Endothelial cell (in vitro differentiated cells): ENCODE measurements around the gene HIGD2A. TPM values are rescaled to one million over a fixed set of nuclear protein-coding genes. Genes with fewer than 3 reads are reported as not detected.
A peak's percentile ranks its signal among the peaks of the same experiment; 100 is the strongest.

Source experiments
- DNase-seq: peaks from one replicate; pipeline ENCODE4 v3.0.0; 2021; ENCODE audit warnings: low spot score
- H3K27ac Mint-ChIP-seq: one replicate; pipeline ENCODE4 v1.8.0; 2021; ENCODE audit warnings: mixed read lengths, inconsistent platforms; ENCODE audit not compliant: unreplicated experiment
- H3K27me3 Mint-ChIP-seq: one replicate; pipeline ENCODE4 v1.8.0; 2021; ENCODE audit warnings: mild to moderate bottlenecking, moderate library complexity, mixed read lengths, inconsistent platforms; ENCODE audit not compliant: unreplicated experiment
- H3K36me3 Mint-ChIP-seq: one replicate; pipeline ENCODE4 v1.8.0; 2021; ENCODE audit warnings: mild to moderate bottlenecking, low read depth, mixed read lengths, inconsistent platforms; ENCODE audit not compliant: unreplicated experiment
- H3K4me1 Mint-ChIP-seq: one replicate; pipeline ENCODE4 v1.8.0; 2021; ENCODE audit warnings: mild to moderate bottlenecking, mixed read lengths, inconsistent platforms; ENCODE audit not compliant: unreplicated experiment
- H3K4me3 Mint-ChIP-seq: one replicate; pipeline ENCODE4 v1.8.0; 2021; ENCODE audit warnings: mild to moderate bottlenecking, mixed read lengths, inconsistent platforms; ENCODE audit not compliant: unreplicated experiment
- H3K9me3 Mint-ChIP-seq: one replicate; pipeline ENCODE4 v1.8.0; 2021; ENCODE audit warnings: mixed read lengths, inconsistent platforms; ENCODE audit not compliant: unreplicated experiment
- CTCF ChIP-seq: fragments of 200-600 bp; sonication (generic); IDR thresholded peaks from one replicate; pipeline ENCODE4 v1.5.0; 2021; ENCODE audit warnings: antibody characterized with exemption; ENCODE audit not compliant: unreplicated experiment
- total RNA-seq: library from RNA; stranded (reverse); fragmentation: NEBNext Ultra II Directional; extraction: Animal tissue kit (Norgen Biotek cat#: 25700); gene quantifications from one replicate; pipeline ENCODE4 v1.2.1, GENCODE V29; 2021; ENCODE audit not compliant: unreplicated experiment

The HIGD2A gene
- total RNA-seq, 1 donor from 2014 or later = 88.3 TPM

- H3K4me3 Mint-ChIP-seq = no peak overlapping the region
- no peak overlapping the region for H3K27ac Mint-ChIP-seq
These were observed 22.1 kb downstream of the HIGD2A start for GRCh38 chr5:176410486-176411180.

GRCh38 chr5:176412517-176413254 is 24.1 kb downstream of the HIGD2A start:
- DNase-seq = no peak

More at GRCh38 chr5:176410486-176411180, 22.1 kb downstream of the HIGD2A start:
- TF ChIP-seq CTCF = no peak
- Mint-ChIP-seq H3K36me3 (peaks cover 21% of the 10 kb centered on the region), H3K4me1 (no peaks in the 10 kb centered on the region), H3K9me3 (no peaks in the 10 kb centered on the region), H3K27me3 (peaks cover 4% of the 10 kb centered on the region)
- DNase-seq = no peak

GRCh38 chr5:176413255-176413565 is 24.7 kb downstream of the HIGD2A start:
- no peak overlapping the region for H3K4me3 Mint-ChIP-seq
- no peak overlapping the region for H3K27ac Mint-ChIP-seq
- peaks cover 11% of the 10 kb centered on the region for H3K27me3 Mint-ChIP-seq
- H3K36me3 Mint-ChIP-seq = peaks cover 13% of the 10 kb centered on the region
- no peak for TF ChIP-seq CTCF
- no peak for DNase-seq
- H3K4me1 Mint-ChIP-seq = peaks cover 4% of the 10 kb centered on the region
- H3K9me3 Mint-ChIP-seq = no peaks in the 10 kb centered on the region

More at GRCh38 chr5:176412517-176413254, 24.1 kb downstream of the HIGD2A start:
- Mint-ChIP-seq H3K4me1 (peaks cover 4% of the 10 kb centered on the region), H3K36me3 (peaks cover 14% of the 10 kb centered on the region), H3K9me3 (no peaks in the 10 kb centered on the region), H3K27ac (peak overlapping the region; percentile 30), H3K27me3 (peaks cover 11% of the 10 kb centered on the region), H3K4me3 (no peak overlapping the region)
- TF ChIP-seq CTCF = no peak

- Mint-ChIP-seq H3K4me1 (peaks cover 4% of the 10 kb centered on the region), H3K27me3 (peaks cover 11% of the 10 kb centered on the region), H3K9me3 (no peaks in the 10 kb centered on the region), H3K4me3 (no peak overlapping the region), H3K36me3 (peaks cover 13% of the 10 kb centered on the region), H3K27ac (no peak overlapping the region)
- TF ChIP-seq CTCF = no peak
- no peak for DNase-seq
These were observed 25.2 kb downstream of the HIGD2A start for GRCh38 chr5:176413709-176414191.

- H3K4me3 Mint-ChIP-seq = peak overlapping the region; percentile 45
- peaks cover 13% of the 10 kb centered on the region for H3K36me3 Mint-ChIP-seq
- DNase-seq = no peak
- H3K4me1 Mint-ChIP-seq = peaks cover 4% of the 10 kb centered on the region
- H3K9me3 Mint-ChIP-seq = no peaks in the 10 kb centered on the region
- H3K27me3 Mint-ChIP-seq = peaks cover 11% of the 10 kb centered on the region
- no peak for TF ChIP-seq CTCF
- H3K27ac Mint-ChIP-seq = no peak overlapping the region
These were observed 26.2 kb downstream of the HIGD2A start for GRCh38 chr5:176414704-176415103.
